Endothelial cell of umbilical vein (primary cell): Measurements from ENCODE around the gene C2orf76. TPM values are rescaled to one million over a fixed set of nuclear protein-coding genes. Genes with fewer than 3 reads are reported as not detected.

Experiments used
- BruUV-seq: library from RNA; stranded (reverse); fragments of 400-500 nt; replicated peaks from 2 replicates; lab custom pipeline; 2021; lab: Mats Ljungman, UMichigan
- CTCF ChIA-PET: fragments of 300-600, 350-600 bp; sonication (Branson Sonifier 250); formaldehyde crosslinking; loops from one replicate; lab custom pipeline; 2021; ENCODE audit warnings: antibody characterized with exemption, inconsistent platforms; lab: Charles Lee
- POLR2A ChIA-PET: fragments of 300-600, 350-600 bp; sonication (Branson Sonifier 250); formaldehyde crosslinking; loops from one replicate; lab custom pipeline; 2021; ENCODE audit warnings: antibody characterized with exemption, inconsistent platforms; lab: Charles Lee
- DNase-seq: peaks from one replicate; pipeline ENCODE4 v3.0.0-alpha.2; 2011; ENCODE audit warnings: low read depth, low spot score
- FAIRE-seq: peaks from 2 replicates; lab custom pipeline; 2011; peaks lifted over from hg19 to GRCh38; lab: Jason Lieb, UNC
- H2AFZ ChIP-seq: 2 replicates; pipeline ENCODE4 v1.6.0; 2012; ENCODE audit warnings: low read depth, low read length, control low read depth, inconsistent platforms
- H3K27ac ChIP-seq: 2 replicates; pipeline ENCODE4 v1.5.1; 2011; ENCODE audit warnings: low read depth, mild to moderate bottlenecking, control low read depth, low read length, moderate library complexity; ENCODE audit not compliant: insufficient read depth
- H3K27me3 ChIP-seq, 2 experiments: 2 replicates each; pipeline versions ENCODE4 v1.6.0 to v1.6.1; 2011; ENCODE audit warnings: low read length in 2 of 2, mixed read lengths in 1 of 2; ENCODE audit not compliant: control insufficient read depth in 2 of 2, insufficient read depth in 2 of 2
- H3K36me3 ChIP-seq, 2 experiments: 2 replicates in 1 of 2; 3 replicates in 1 of 2; pipeline ENCODE4 v1.5.1; 2011; ENCODE audit warnings: low read length in 2 of 2, mild to moderate bottlenecking in 1 of 2, moderate library complexity in 1 of 2; ENCODE audit not compliant: control insufficient read depth in 2 of 2, insufficient read depth in 2 of 2; ENCODE audit errors: extremely low read depth in 1 of 2
- H3K4me1 ChIP-seq: 3 replicates; pipeline ENCODE4 v1.5.1; 2011; ENCODE audit warnings: mild to moderate bottlenecking, low read length; ENCODE audit not compliant: control insufficient read depth, insufficient read depth; ENCODE audit errors: extremely low read depth
- H3K4me2 ChIP-seq: 2 replicates; pipeline ENCODE4 v1.6.1; 2011; ENCODE audit warnings: low read length, control low read depth, mixed read lengths; ENCODE audit not compliant: insufficient read depth
- H3K4me3 ChIP-seq, 3 experiments: fragments of 200-600 bp in 1 of 3; sonication (generic), shearing (Covaris generic) in 1 of 3; replicated peaks in 1 of 3; 2 replicates each; pipeline ENCODE4 v1.5.1; 2011 to 2016; ENCODE audit warnings: control low read depth in 3 of 3, low read length in 3 of 3, mild to moderate bottlenecking in 2 of 3, inconsistent platforms in 1 of 3, low read depth in 1 of 3, moderate library complexity in 1 of 3; ENCODE audit not compliant: insufficient read depth in 1 of 3
- H3K79me2 ChIP-seq: 2 replicates; pipeline ENCODE4 v1.6.0; 2012; ENCODE audit warnings: low read length, inconsistent platforms; ENCODE audit not compliant: control insufficient read depth, insufficient read depth
- H3K9ac ChIP-seq: replicated peaks from 2 replicates; pipeline ENCODE3; 2011; ENCODE audit warnings: low read length, control low read depth; ENCODE audit not compliant: insufficient read depth; ENCODE audit errors: extremely low read depth
- H3K9me1 ChIP-seq: replicated peaks from 3 replicates; pipeline ENCODE4 v1.6.0; 2011; ENCODE audit warnings: mild to moderate bottlenecking, low read length; ENCODE audit not compliant: control insufficient read depth, insufficient read depth; ENCODE audit errors: extremely low read depth
- H3K9me3 ChIP-seq: replicated peaks from 2 replicates; pipeline ENCODE4 v1.5.1; 2012; ENCODE audit warnings: low read length, inconsistent platforms; ENCODE audit not compliant: control insufficient read depth, insufficient read depth
- H4K20me1 ChIP-seq: replicated peaks from 2 replicates; pipeline ENCODE3; 2011; ENCODE audit warnings: mild to moderate bottlenecking, low read length; ENCODE audit not compliant: control insufficient read depth, insufficient read depth; ENCODE audit errors: extremely low read depth
- EZH2 ChIP-seq: IDR thresholded peaks from 2 replicates; pipeline ENCODE4 v1.6.1; 2012; ENCODE audit warnings: borderline replicate concordance, low read depth, mild to moderate bottlenecking, moderate library complexity, low read length, inconsistent platforms; ENCODE audit not compliant: severe bottlenecking
- FOS ChIP-seq: IDR thresholded peaks from 2 replicates; pipeline ENCODE4 v1.6.1; 2011; ENCODE audit warnings: mild to moderate bottlenecking, low read length, moderate library complexity, borderline replicate concordance; ENCODE audit not compliant: insufficient read depth
- GATA2 ChIP-seq: IDR thresholded peaks from 2 replicates; pipeline ENCODE4 v1.7.0; 2011; ENCODE audit warnings: low read depth, mild to moderate bottlenecking, moderate library complexity, mixed read lengths, low read length; ENCODE audit not compliant: insufficient read length, insufficient read depth
- JUN ChIP-seq: IDR thresholded peaks from 2 replicates; pipeline ENCODE4 v1.6.1; 2011; ENCODE audit warnings: borderline replicate concordance, low read depth; ENCODE audit not compliant: insufficient read length, insufficient read depth
- MYC ChIP-seq: IDR thresholded peaks from one replicate; pipeline ENCODE4 v1.6.1; 2011; ENCODE audit warnings: mild to moderate bottlenecking, low read depth, low read length
- POLR2A ChIP-seq: IDR thresholded peaks from 2 replicates; pipeline ENCODE4 v1.6.1; 2012; ENCODE audit warnings: low read depth, mild to moderate bottlenecking, control low read depth, low read length
- POLR2AphosphoS5 ChIP-seq: IDR thresholded peaks from 2 replicates; pipeline ENCODE4 v1.6.1; 2012; ENCODE audit warnings: low read depth, mild to moderate bottlenecking, control low read depth, low read length, moderate library complexity; ENCODE audit not compliant: insufficient read depth
- dilution Hi-C: fragments of 300-500 bp; cut with MboI; formaldehyde crosslinking; loops from one replicate; pipeline ENCODE4 v1.15.0; 2019; ENCODE audit warnings: low sequenced_read_pairs; ENCODE audit not compliant: extremely low pct_ligation_motif_present
- intact Hi-C: fragments of 100-400 bp; cut with micrococcal nuclease; formaldehyde crosslinking; loops from one replicate; pipeline ENCODE4 v1.10.0; 2022
- polyA plus RNA-seq, 4 experiments: library from polyadenylated mRNA; depleted of rRNA in 3 of 4; stranded (reverse) in 3 of 4; unstranded in 1 of 4; fragments of >200 nt; gene quantifications; 2 replicates each; pipeline versions ENCODE4 v1.2.1 to v1.2.3, GENCODE V29; 2011 to 2012; ENCODE audit warnings: missing spikeins in 1 of 4
- total RNA-seq: library from RNA; stranded (reverse); gene quantifications from 2 replicates; pipeline ENCODE4 v1.2.3, GENCODE V29; 2021
- TF ChIP-seq, protein P1 (sequence below), 2 donors: IDR thresholded peaks; 1 replicate in 1 of 2; 2 replicates in 1 of 2; pipeline ENCODE4 v1.5.1; 2011; ENCODE audit warnings: low read length in 2 of 2, mild to moderate bottlenecking in 2 of 2, moderate library complexity in 2 of 2, control low read depth in 1 of 2, inconsistent platforms in 1 of 2, low read depth in 1 of 2; ENCODE audit not compliant: insufficient read depth in 1 of 2; ENCODE audit errors: extremely low read depth in 1 of 2
- TF ChIP-seq, protein P2 (sequence below): IDR thresholded peaks from 2 replicates; pipeline ENCODE4 v1.6.1; 2011; ENCODE audit not compliant: insufficient read depth, insufficient read length

C2orf76 gene
- total and polyA plus RNA-seq, 2 donors (not counting 3 experiments of a cell fraction or from before 2014, with no cell fraction given): 7.4 to 12.1 TPM

DNA sequence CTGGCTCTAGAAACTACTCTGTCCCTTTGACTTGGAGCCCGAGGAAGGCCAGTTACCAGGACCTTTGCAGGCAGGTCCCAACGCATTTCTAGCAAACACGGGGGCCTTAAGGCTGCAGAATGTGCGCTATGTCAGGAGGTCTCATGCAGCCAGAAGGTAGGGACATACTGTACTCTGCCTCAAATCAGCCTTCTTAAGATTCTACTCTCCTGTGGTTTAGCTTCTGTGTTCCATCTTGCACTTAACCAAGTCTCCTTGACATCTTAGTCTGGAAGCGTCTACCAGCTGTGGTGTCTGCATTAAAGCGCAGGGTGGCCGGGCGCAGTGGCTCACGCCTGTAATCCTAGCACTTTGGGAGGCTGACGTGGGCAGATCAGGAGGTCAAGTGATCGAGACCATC lies 77.5 kb downstream of the C2orf76 start:
- no peaks in the 10 kb centered on the region for H4K20me1 ChIP-seq
- dilution Hi-C loops (no loop called here), intact Hi-C loops (no loop called here)
- no peak overlapping the region for H3K9ac ChIP-seq
- H3K9me1 ChIP-seq: no peaks in the 10 kb centered on the region
- no peak for FAIRE-seq
- H3K4me3 ChIP-seq: no peak overlapping the region
- H3K4me2 ChIP-seq: no peak overlapping the region
- H3K27me3 ChIP-seq: no peaks in the 10 kb centered on the region
- no peak for TF ChIP-seq GATA2
- H3K9me3 ChIP-seq: no peaks in the 10 kb centered on the region
- no peaks in the 10 kb centered on the region for H3K36me3 ChIP-seq
- no TSS peak for BruUV-seq
- DNase-seq: no peak
- H2AFZ ChIP-seq: no peak overlapping the region
- no peaks in the 10 kb centered on the region for H3K79me2 ChIP-seq
- no peak overlapping the region for H3K27ac ChIP-seq
- CTCF ChIA-PET: interaction anchor here (5.0 kb wide), 1 partner anchor 407 kb away, joined by 86 read pairs; no protein-coding TSS in a partner anchor
- H3K4me1 ChIP-seq: no peaks in the 10 kb centered on the region
- POLR2A ChIA-PET: no interaction called here

DNA sequence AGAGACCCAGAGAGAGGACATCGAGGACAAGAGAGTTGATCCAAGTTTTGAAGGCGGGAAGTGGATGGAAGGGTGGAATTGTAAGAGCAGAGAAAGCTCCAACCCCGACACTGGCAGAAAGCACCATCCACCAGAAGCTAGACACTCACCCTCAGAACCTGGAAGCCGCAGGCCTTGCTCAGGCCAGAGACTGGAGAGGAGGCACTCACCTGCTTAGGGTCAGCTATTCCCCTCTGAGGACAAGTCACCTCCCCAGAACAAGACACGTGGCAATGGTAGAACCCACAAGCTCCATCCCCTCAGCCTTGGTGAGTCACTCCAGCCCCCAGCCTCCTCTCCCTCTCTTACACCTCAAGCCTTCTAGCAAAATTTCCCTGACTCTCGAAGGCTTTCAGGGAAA lies 78.1 kb downstream of the C2orf76 start:
- DNase-seq: no peak
- TF ChIP-seq, protein P1, sequence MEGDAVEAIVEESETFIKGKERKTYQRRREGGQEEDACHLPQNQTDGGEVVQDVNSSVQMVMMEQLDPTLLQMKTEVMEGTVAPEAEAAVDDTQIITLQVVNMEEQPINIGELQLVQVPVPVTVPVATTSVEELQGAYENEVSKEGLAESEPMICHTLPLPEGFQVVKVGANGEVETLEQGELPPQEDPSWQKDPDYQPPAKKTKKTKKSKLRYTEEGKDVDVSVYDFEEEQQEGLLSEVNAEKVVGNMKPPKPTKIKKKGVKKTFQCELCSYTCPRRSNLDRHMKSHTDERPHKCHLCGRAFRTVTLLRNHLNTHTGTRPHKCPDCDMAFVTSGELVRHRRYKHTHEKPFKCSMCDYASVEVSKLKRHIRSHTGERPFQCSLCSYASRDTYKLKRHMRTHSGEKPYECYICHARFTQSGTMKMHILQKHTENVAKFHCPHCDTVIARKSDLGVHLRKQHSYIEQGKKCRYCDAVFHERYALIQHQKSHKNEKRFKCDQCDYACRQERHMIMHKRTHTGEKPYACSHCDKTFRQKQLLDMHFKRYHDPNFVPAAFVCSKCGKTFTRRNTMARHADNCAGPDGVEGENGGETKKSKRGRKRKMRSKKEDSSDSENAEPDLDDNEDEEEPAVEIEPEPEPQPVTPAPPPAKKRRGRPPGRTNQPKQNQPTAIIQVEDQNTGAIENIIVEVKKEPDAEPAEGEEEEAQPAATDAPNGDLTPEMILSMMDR (IDR thresholded peaks at IDR 0.05; ENCODE audit: extremely low read depth in 1 of 2, insufficient read depth in 1 of 2, low read depth in 1 of 2, low read length in 2 of 2): no peak
- TF ChIP-seq JUN (no peak), FOS (no peak), EZH2 (no peak), POLR2AphosphoS5 (no peak), GATA2 (no peak), MYC (no peak), POLR2A (no peak)
- TF ChIP-seq, protein P2, sequence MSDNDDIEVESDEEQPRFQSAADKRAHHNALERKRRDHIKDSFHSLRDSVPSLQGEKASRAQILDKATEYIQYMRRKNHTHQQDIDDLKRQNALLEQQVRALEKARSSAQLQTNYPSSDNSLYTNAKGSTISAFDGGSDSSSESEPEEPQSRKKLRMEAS: no peak
- POLR2A ChIA-PET: no interaction called here
- intact Hi-C loops: no loop called here
- no peak overlapping the region for H3K27ac ChIP-seq
- FAIRE-seq: no peak
- H3K9me1 ChIP-seq: no peaks in the 10 kb centered on the region
- CTCF ChIA-PET: interaction anchor here (5.0 kb wide), 1 partner anchor 406 kb away, joined by 86 read pairs; no protein-coding TSS in a partner anchor
- no peaks in the 10 kb centered on the region for H3K9me3 ChIP-seq
- BruUV-seq: no TSS peak
- dilution Hi-C loops: no loop called here
- no peaks in the 10 kb centered on the region for H3K79me2 ChIP-seq
- H4K20me1 ChIP-seq: no peaks in the 10 kb centered on the region
- H3K4me2 ChIP-seq: no peak overlapping the region
- no peak overlapping the region for H3K9ac ChIP-seq
- no peak overlapping the region for H2AFZ ChIP-seq
- no peaks in the 10 kb centered on the region for H3K27me3 ChIP-seq
- H3K4me1 ChIP-seq: no peaks in the 10 kb centered on the region
- H3K4me3 ChIP-seq: no peak overlapping the region
- H3K36me3 ChIP-seq: no peaks in the 10 kb centered on the region
